Muscle of leg (tissue), 11 donors: ENCODE measurements around the gene TBC1D24. TPM values are rescaled to one million over a fixed set of nuclear protein-coding genes. Genes with fewer than 3 reads are reported as not detected.
"Not testable (repeated sequence)": the region's sequence is repeated elsewhere in the genome, so short reads cannot be mapped to it uniquely, and the experiment has no call there.

ENCODE experiments used
- DNase-seq: peaks from one replicate; pipeline ENCODE4 v3.0.0; 2013
- H3K27ac ChIP-seq: one replicate; pipeline ENCODE4 v1.5.1; 2013; ENCODE audit warnings: mild to moderate bottlenecking, low read length, control low read depth
- H3K27me3 ChIP-seq: one replicate; pipeline ENCODE4 v1.6.1; 2013; ENCODE audit warnings: low read length; ENCODE audit not compliant: control insufficient read depth, insufficient read depth
- H3K36me3 ChIP-seq: one replicate; pipeline ENCODE4 v1.6.1; 2013; ENCODE audit warnings: low read length; ENCODE audit not compliant: control insufficient read depth, insufficient read depth
- H3K4me1 ChIP-seq: one replicate; pipeline ENCODE4 v1.6.1; 2013; ENCODE audit warnings: low read length; ENCODE audit not compliant: control insufficient read depth, insufficient read depth
- H3K4me3 ChIP-seq: one replicate; pipeline ENCODE4 v1.5.1; 2013; ENCODE audit warnings: low read length, control low read depth
- H3K9me3 ChIP-seq: replicated peaks from 2 replicates; pipeline ENCODE4 v1.6.1; 2013; ENCODE audit warnings: low read depth, low read length; ENCODE audit not compliant: control insufficient read depth
- WGBS: methylation state at CpG from one replicate; pipeline ENCODE4 v1.1.5; 2013; ENCODE audit warnings: missing lambda C conversion rate; ENCODE audit not compliant: insufficient coverage; 5-methylcytosine and 5-hydroxymethylcytosine counted together
- polyA plus RNA-seq, 8 donors: library from polyadenylated mRNA; unstranded; fragments of 120-200 nt; gene quantifications; one replicate each; pipeline versions ENCODE4 v1.2.1 to v1.2.3, GENCODE V29; 2013; ENCODE audit warnings: inconsistent platforms in 1 of 8, low replicate concordance in 1 of 8; ENCODE audit not compliant: insufficient read length in 8 of 8, insufficient read depth in 1 of 8
- total RNA-seq: library from RNA; stranded (reverse); fragments of 120-200 nt; gene quantifications from one replicate; pipeline ENCODE4 v1.2.4, GENCODE V29; 2013

Gene TBC1D24
- total and polyA plus RNA-seq, 9 donors, result 13.7 to 23.0 (median 19.1) TPM

DNA sequence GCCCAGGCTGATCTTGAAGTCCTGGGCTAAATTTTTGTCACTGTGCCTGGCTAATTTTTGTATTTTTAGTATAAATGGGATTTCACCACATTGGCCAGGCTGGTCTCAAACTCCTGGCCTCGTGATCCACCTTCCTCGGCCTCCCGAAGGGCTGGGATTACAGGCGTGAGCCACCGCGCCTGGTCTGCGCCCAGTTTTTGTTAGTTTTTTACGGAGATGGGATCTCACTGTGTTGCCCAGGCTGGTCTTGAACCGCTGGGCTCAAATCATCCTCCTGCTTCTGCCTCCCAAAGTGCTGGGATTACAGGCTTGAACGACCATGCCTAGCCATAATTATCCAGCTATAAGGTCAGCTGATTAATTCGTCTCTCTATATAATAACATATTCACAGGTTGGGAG, 59.0 kb downstream of the TBC1D24 start:
- Histone ChIP-seq H3K27me3 (no peaks in the 10 kb centered on the region), H3K27ac (no peak overlapping the region), H3K9me3 (no peaks in the 10 kb centered on the region), H3K36me3 (peaks cover 11% of the 10 kb centered on the region), H3K4me1 (peaks cover 34% of the 10 kb centered on the region), H3K4me3 (no peak overlapping the region)
- no peak for DNase-seq
- 89% methylated on average over 9 of the region's 11 CpGs for WGBS

DNA sequence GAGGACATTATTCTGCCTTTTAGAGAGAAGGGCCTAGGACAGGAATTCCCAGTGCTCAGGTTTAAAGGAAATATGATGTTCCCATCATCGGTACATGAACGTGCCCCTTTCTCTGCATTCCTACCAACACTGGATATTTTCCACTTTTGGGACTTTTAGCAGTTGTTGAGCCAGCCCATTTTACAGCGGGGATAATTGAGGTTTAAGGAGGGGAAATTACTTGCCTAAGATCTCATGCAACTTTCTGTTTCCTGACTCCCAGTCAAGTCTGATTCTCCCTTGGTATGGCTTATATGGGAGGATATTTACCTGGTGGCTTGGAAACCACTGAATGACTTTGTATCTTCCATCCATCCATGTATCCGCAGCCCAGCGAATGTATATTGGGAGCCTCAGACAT, 59.4 kb downstream of the TBC1D24 start:
- DNase-seq, H3K27ac ChIP-seq, H3K36me3 ChIP-seq, H3K27me3 ChIP-seq, H3K4me3 ChIP-seq, H3K9me3 ChIP-seq: not testable (repeated sequence)
- H3K4me1 ChIP-seq, result peaks cover 39% of the 10 kb centered on the region
- no CpG with 5 or more reads among the region's 5 CpGs for WGBS

DNA sequence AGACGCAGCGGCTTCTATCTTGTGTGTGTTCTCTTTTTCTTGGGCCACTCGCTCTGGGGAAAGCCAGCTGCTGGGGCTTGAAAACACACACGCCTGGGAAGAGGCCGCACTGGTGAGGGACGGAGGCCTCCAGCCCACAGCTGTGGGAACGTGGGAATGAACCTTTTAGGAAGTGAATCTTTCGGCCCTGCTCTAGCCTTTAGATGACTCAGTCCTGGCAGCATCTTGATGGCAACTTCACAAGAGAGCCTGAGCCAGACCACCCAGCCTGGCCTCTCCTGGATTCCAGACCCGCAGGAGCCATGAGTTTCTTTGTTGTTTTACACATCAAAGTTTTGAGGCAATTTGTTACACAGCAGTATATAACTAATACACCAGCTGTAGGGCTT, 60.7 kb downstream of the TBC1D24 start:
- WGBS, result 34% methylated on average over 6 of the region's 9 CpGs
- Histone ChIP-seq H3K36me3 (no peaks in the 10 kb centered on the region), H3K27me3 (no peaks in the 10 kb centered on the region), H3K27ac (peak overlapping the region; percentile 35), H3K4me3 (no peak overlapping the region), H3K9me3 (no peaks in the 10 kb centered on the region), H3K4me1 (peaks cover 44% of the 10 kb centered on the region)
- DNase-seq, result peak; percentile 75

DNA sequence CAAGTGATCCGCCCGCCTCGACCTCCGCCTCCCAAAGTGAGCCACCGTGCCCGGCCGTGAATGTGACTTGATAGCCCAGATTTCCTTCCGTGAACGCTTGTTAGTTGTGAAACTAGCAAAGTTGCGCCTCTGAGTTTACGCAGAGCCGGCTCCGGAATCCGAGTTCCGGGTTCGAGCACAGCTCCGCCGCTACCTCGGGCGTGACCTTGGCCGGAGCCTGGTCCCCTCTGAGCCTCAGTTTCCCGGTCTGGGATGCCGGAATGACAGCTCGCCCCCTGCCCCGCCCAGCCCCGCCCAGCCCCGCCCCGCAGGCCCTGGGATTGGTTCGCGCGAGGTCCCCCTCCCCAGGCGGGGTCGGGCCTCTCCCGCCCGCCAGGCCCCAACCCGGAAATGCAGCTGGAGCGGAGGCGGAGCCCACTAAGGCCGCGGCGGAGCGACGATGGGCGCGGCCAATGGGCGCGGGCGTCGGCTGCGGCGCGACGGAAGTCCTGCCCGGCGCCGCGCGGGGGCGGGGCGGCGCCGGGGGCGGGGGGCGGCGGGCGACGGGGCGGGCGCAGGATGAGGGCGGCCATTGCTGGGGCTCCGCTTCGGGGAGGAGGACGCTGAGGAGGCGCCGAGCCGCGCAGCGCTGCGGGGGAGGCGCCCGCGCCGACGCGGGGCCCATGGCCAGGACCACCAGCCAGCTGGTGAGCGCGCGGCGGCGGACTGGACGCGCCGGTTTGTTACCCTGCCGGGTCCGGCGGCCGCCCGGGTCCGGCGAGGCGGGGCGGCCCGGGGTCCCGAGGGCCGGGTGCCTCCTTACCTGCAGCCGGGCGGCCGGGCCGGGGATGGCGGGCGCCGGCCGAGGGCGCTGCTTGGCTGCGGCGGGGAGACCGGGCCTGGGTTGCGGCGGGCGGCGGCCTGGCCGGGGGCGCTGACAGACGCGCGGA, 62.8 kb downstream of the TBC1D24 start, which contains the start of gene PDPK1:
Gene PDPK1, plus strand, starts transcription at position 571 of the 929 bp plus-strand sequence. Its CDS starts 92 bp downstream, at position 663.
- Histone ChIP-seq H3K27ac (peak within 1 kb of the TSS; percentile 71), H3K27me3 (no peaks in the 10 kb centered on the region), H3K4me3 (peak within 1 kb of the TSS; percentile 50), H3K9me3 (no peaks in the 10 kb centered on the region), H3K36me3 (no peaks in the 10 kb centered on the region), H3K4me1 (peaks cover 37% of the 10 kb centered on the region)
- WGBS, result under 1% methylated on average over 84 of the region's 126 CpGs
- peak; percentile 98 for DNase-seq

DNA sequence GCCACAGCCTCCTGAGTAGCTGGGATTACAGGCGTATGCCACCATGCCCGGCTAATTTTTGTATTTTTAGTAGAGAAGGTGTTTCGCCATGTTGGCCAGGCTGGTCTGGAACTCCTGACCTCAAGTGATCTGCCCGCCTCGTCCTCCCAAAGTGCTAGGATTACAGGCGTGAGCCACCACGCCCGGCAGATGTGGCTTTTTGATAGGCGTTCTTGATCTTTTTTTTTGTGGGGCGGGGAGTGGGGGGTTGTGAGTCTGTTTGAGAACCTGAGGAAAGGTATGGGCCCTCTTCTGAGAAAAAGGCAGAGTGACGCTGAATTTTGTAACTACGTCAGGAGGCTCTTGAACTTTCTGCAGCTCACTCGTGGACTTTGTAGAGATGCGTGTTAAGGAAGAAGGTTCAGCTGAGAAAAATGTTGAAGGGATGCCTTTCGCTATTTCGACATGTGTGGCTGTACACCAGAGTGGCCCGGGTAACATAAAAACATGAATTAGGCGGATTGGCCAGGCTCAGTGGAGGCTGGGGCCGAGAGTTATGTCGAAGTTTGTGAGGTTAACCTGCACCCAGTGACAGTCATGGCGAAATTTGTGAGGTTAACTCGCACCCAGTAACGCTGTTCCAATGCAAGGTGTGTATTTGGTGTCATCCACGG, 64.4 kb downstream of the TBC1D24 start:
- WGBS, result 86% methylated on average over 23 of the region's 24 CpGs
- H3K4me3 ChIP-seq, DNase-seq, H3K9me3 ChIP-seq, H3K27me3 ChIP-seq, H3K27ac ChIP-seq, H3K36me3 ChIP-seq: not testable (repeated sequence)
- H3K4me1 ChIP-seq, result peaks cover 31% of the 10 kb centered on the region

DNA sequence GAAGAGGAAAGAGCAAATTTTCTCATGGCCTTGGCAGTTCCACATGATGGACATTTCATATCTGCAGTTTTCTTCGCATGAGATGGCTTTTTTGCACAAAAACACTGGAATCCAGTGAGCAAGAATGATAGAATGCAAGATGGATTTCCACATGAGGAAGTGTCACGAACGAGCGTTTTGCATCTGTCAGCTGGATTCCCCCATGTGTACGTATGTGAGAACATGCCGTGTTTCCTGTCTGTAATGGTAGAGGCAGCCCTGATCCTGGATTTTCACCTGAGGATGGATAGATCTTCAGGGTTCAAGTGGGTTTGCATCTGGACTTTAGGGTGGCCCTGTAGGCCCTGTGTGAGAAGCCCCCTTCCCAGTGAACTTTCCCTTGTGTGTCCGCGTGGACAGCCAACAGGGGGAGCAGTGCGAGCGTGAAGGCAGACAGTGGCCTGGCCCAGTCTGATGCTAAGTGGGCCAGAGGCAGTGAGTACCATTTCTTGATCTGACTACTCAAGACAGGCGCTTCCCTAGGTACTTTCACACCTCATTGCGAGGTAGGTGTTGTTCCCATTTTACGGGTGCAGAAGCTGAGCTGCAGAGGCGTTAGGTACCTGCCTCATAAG, 65.0 kb downstream of the TBC1D24 start:
- not testable (repeated sequence) for H3K27ac ChIP-seq, H3K27me3 ChIP-seq, H3K4me3 ChIP-seq, H3K36me3 ChIP-seq, H3K9me3 ChIP-seq
- WGBS, result 35% methylated on average over 9 of the region's 14 CpGs
- peaks cover 31% of the 10 kb centered on the region for H3K4me1 ChIP-seq
- DNase-seq, result peak; percentile 18

DNA sequence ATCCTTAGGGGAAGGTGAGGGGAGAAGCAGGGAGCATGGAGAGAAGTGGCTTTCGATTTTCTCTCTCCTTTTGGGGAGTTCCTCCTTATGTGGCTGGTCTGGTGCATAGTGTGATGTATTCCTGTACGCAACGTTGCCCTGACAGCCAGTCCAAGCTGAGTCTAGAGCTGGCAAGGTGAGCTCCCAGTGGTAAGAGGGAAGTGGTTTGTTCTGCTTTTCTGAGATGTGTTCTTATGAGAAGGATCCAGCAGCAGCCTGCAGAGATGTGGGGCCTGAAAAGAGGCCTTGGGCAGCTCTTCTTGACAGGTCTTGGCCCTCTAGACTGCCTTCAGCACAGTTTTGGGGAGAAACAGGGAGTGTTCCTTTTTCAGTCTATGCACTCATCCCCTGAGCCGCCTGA, 66.0 kb downstream of the TBC1D24 start:
- not testable (repeated sequence) for H3K27ac ChIP-seq, H3K4me3 ChIP-seq, DNase-seq, H3K27me3 ChIP-seq, H3K36me3 ChIP-seq, H3K9me3 ChIP-seq
- H3K4me1 ChIP-seq, result peaks cover 27% of the 10 kb centered on the region
- no CpG with 5 or more reads among the region's 4 CpGs for WGBS

DNA sequence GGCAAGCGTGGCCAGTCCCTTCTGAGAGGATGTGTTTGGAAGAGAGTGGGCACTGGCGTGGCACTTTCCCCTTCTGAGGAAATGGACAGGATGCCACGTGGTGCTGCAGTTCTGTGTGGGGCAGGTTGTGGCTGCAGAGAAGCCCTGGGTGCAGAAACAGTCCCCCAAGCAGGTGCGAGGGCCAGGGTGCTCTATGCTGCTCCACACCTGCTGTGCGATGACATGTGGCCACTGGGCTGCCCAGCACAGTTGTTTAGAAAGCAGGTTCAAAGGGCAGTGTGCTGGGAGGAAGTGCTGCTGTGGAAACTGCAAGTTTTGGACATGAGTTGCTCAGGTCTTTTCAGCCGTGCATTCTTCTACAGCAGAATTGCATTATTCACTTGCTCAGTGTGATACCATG, 66.5 kb downstream of the TBC1D24 start:
- not testable (repeated sequence) for H3K27me3 ChIP-seq, H3K27ac ChIP-seq, H3K9me3 ChIP-seq, H3K36me3 ChIP-seq, H3K4me3 ChIP-seq
- WGBS, result 83% methylated on average over 2 of the region's 6 CpGs
- DNase-seq, result peak; percentile 18
- H3K4me1 ChIP-seq, result peaks cover 22% of the 10 kb centered on the region

DNA sequence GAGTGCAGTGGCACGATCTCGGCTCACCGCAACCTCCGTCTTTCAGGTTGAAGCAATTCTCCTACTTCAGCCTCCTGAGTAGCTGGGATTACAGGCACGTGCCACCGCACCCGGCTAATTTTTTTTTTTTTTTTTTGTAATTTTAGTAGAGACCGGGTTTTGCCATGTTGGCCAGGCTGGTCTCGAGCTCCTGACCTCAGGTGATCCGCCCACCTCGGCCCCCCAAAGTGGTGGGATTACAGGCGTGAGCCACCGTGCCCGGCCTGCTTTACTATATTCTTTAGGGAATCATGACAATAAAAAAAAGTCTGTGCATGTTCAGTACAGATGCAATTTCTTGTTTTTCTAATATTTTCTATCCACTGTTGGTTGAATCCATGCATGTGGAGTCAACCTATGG, 68.8 kb downstream of the TBC1D24 start:
- not testable (repeated sequence) for H3K4me3 ChIP-seq, DNase-seq, H3K36me3 ChIP-seq, H3K27ac ChIP-seq, H3K27me3 ChIP-seq, H3K9me3 ChIP-seq
- peaks cover 16% of the 10 kb centered on the region for H3K4me1 ChIP-seq
- WGBS, result 100% methylated on average over 4 of the region's 14 CpGs

DNA sequence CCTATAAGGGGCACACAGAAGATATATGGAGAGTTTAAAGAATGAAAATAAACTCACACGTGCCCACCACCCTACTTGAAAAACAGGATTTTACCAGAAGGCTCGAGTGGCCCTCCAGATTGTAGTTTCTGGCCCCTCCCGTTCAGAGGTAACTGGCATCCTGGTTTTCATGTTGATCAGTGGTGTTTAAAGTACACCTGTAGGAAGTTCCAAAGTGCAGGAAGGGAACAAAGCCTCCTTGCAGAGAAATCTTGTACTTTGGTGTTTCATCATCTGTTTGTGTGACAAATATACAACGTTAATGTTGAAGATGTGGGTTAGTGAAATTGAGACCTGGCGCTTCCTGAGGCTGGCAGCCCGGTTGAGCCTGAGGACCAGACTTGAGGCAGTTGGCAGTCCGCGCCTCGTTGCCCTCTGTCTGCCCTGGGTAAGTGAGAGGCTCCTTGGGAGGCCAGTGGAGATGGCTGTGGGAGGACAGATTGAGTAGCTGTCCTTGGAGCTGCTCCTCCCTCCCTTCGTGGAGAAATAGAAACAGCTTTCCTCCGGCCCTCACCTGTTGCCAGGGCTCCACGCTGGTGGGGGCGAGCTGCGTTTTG, 75.5 kb downstream of the TBC1D24 start:
- H3K27me3 ChIP-seq, H3K9me3 ChIP-seq, H3K4me3 ChIP-seq, H3K36me3 ChIP-seq, H3K27ac ChIP-seq, DNase-seq, H3K4me1 ChIP-seq: not testable (repeated sequence)
- no CpG with 5 or more reads among the region's 14 CpGs for WGBS
